Adrenal gland (tissue), 5 donors: ENCODE results near the gene OLFML3.

Source experiments
- POLR2A ChIP-seq, 2 donors: fragments of 450-650 bp; IDR thresholded peaks; one replicate each; pipeline ENCODE4 v1.6.1; 2017; ENCODE audit warnings: antibody characterized with exemption in 2 of 2, mild to moderate bottlenecking in 2 of 2, moderate library complexity in 1 of 2
- TF ChIP-seq, protein P1 (sequence below), 6 experiments: fragments of 450-650 bp in 4 of 6; fragments of 200-600 bp in 2 of 6; sonication (generic) in 1 of 6; IDR thresholded peaks; 1 replicate in 5 of 6; 2 replicates in 1 of 6; pipeline versions ENCODE4 v1.5.1 to v1.8.0; 2016 to 2021; ENCODE audit warnings: antibody characterized with exemption in 6 of 6, mild to moderate bottlenecking in 2 of 6, moderate library complexity in 1 of 6
- donor health status: DM: no; HTN: no; CAD: no.

DNA sequence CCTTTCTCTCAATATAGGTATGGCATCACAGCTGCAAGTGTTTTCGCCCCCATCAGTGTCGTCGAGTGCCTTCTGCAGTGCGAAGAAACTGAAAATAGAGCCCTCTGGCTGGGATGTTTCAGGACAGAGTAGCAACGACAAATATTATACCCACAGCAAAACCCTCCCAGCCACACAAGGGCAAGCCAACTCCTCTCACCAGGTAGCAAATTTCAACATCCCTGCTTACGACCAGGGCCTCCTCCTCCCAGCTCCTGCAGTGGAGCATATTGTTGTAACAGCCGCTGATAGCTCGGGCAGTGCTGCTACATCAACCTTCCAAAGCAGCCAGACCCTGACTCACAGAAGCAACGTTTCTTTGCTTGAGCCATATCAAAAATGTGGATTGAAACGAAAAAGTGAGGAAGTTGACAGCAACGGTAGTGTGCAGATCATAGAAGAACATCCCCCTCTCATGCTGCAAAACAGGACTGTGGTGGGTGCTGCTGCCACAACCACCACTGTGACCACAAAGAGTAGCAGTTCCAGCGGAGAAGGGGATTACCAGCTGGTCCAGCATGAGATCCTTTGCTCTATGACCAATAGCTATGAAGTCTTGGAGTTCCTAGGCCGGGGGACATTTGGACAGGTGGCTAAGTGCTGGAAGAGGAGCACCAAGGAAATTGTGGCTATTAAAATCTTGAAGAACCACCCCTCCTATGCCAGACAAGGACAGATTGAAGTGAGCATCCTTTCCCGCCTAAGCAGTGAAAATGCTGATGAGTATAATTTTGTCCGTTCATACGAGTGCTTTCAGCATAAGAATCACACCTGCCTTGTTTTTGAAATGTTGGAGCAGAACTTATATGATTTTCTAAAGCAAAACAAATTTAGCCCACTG is 38.7 kb upstream of the OLFML3 start:
- TF ChIP-seq POLR2A (IDR thresholded peaks at IDR 0.05) = no peak
- TF ChIP-seq, protein P1, sequence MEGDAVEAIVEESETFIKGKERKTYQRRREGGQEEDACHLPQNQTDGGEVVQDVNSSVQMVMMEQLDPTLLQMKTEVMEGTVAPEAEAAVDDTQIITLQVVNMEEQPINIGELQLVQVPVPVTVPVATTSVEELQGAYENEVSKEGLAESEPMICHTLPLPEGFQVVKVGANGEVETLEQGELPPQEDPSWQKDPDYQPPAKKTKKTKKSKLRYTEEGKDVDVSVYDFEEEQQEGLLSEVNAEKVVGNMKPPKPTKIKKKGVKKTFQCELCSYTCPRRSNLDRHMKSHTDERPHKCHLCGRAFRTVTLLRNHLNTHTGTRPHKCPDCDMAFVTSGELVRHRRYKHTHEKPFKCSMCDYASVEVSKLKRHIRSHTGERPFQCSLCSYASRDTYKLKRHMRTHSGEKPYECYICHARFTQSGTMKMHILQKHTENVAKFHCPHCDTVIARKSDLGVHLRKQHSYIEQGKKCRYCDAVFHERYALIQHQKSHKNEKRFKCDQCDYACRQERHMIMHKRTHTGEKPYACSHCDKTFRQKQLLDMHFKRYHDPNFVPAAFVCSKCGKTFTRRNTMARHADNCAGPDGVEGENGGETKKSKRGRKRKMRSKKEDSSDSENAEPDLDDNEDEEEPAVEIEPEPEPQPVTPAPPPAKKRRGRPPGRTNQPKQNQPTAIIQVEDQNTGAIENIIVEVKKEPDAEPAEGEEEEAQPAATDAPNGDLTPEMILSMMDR (IDR thresholded peaks at IDR 0.05) = no peak
